HCEC 1CT (cell line): ENCODE results near the gene DNAH17.

ENCODE experiments used
- DNase-seq: peaks from one replicate; pipeline ENCODE4 v3.0.0-alpha.2; 2017

Gene DNAH17

GRCh38 chr17:78577296-78577695 lies at the start of gene DNAH17:
DNAH17 (minus strand) TSS chr17:78577396; CDS start chr17:78575057, 2,339 bp downstream.
- DNase-seq: no peak

- no peak for DNase-seq
Observed at GRCh38 chr17:78624324-78625151, 47.3 kb upstream of the DNAH17 start.

GRCh38 chr17:78623541-78623940 lies 46.3 kb upstream of the DNAH17 start:
- DNase-seq: no peak

GRCh38 chr17:78622491-78623265 lies 45.5 kb upstream of the DNAH17 start:
- no peak for DNase-seq

GRCh38 chr17:78621720-78622490 lies 44.7 kb upstream of the DNAH17 start:
- no peak for DNase-seq

GRCh38 chr17:78620099-78620498 lies 42.9 kb upstream of the DNAH17 start:
- no peak for DNase-seq

- no peak for DNase-seq
Observed at GRCh38 chr17:78619334-78619733, 42.1 kb upstream of the DNAH17 start.

- DNase-seq: no peak
Observed at GRCh38 chr17:78618264-78619066, 41.3 kb upstream of the DNAH17 start.

GRCh38 chr17:78617511-78618061 lies 40.4 kb upstream of the DNAH17 start:
- DNase-seq: no peak

- no peak for DNase-seq
Observed at GRCh38 chr17:78616946-78617345, 39.8 kb upstream of the DNAH17 start.

GRCh38 chr17:78615631-78616030 lies 38.4 kb upstream of the DNAH17 start:
- DNase-seq: no peak

GRCh38 chr17:78613416-78613815 lies 36.2 kb upstream of the DNAH17 start:
- no peak for DNase-seq

- DNase-seq: no peak
Observed at GRCh38 chr17:78611607-78612006, 34.4 kb upstream of the DNAH17 start.

GRCh38 chr17:78610951-78611511 lies 33.8 kb upstream of the DNAH17 start:
- no peak for DNase-seq

GRCh38 chr17:78609191-78609641 lies 32.0 kb upstream of the DNAH17 start:
- no peak for DNase-seq

GRCh38 chr17:78608804-78609186 lies 31.6 kb upstream of the DNAH17 start:
- DNase-seq: no peak

GRCh38 chr17:78608122-78608803 lies 31.1 kb upstream of the DNAH17 start:
- no peak for DNase-seq

GRCh38 chr17:78607038-78607437 lies 29.8 kb upstream of the DNAH17 start:
- DNase-seq: no peak

- no peak for DNase-seq
Observed at GRCh38 chr17:78605886-78606285, 28.7 kb upstream of the DNAH17 start.

GRCh38 chr17:78605429-78605828 lies 28.2 kb upstream of the DNAH17 start:
- DNase-seq: no peak

- DNase-seq: no peak
Observed at GRCh38 chr17:78602246-78602645, 25.1 kb upstream of the DNAH17 start.
